ENCODE results near the gene PRR7. TPM values are rescaled to one million over a fixed set of nuclear protein-coding genes. Genes with fewer than 3 reads are reported as not detected.
A peak's percentile ranks its signal among the peaks of the same experiment; 100 is the strongest.

Gene PRR7
- total RNA-seq, 2 donors from 2014 or later: 8.2 to 13.6 TPM

DNA sequence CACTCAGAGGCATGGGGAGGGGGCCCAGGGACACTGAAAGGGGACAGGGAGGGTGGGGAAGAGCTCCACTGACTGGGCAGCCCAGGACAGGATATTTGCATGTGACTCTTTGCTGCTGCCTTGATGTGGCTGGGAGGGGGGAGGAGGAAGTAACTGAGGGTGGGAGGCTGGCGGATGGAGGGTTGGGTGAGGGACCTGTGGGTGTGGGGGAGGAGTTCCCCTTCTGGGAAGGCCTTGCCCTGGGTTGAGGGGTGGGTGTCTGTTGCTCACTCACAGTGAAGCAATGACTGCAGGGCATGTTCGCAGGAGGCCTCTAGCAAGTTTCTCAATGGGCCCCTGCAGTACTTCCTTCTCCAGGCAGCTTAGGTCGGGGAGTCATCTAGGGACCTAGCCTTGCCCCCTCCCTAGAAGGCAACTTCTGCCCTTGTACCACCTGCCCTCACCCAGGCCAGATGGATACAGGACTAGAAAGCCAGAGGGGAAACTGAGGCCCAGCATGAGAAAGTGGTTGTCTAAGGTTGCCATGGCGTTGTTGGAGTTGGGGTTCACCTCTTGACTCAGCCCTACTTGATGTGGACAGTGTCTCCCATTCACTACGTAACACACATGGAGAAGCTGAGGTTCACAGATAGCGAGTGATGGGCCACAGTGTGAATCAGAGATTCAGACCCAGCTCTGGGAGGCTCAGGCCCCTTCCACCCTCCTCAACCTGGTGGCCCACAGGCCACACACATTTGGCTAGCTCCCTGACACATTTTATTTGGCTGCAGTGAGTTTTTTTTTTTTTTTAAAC, 17.2 kb upstream of the PRR7 start:
- H3K36me3 Mint-ChIP-seq (ENCODE audit: low read depth): peaks cover 82% of the 10 kb centered on the region
- peak overlapping the region; percentile 97 for H3K4me3 Mint-ChIP-seq
- no peaks in the 10 kb centered on the region for H3K9me3 Mint-ChIP-seq
- peak; percentile 45 for ATAC-seq (replicated peaks)
- H3K27me3 Mint-ChIP-seq: no peaks in the 10 kb centered on the region
- H3K4me1 Mint-ChIP-seq: peaks cover 32% of the 10 kb centered on the region
- peak overlapping the region; percentile 75 for H3K27ac Mint-ChIP-seq

- no peak for ATAC-seq (replicated peaks)
- no peaks in the 10 kb centered on the region for H3K27me3 Mint-ChIP-seq
- peaks cover 91% of the 10 kb centered on the region for H3K36me3 Mint-ChIP-seq (ENCODE audit: low read depth)
- H3K9me3 Mint-ChIP-seq: no peaks in the 10 kb centered on the region
- H3K27ac Mint-ChIP-seq: peak overlapping the region; percentile 75
- H3K4me3 Mint-ChIP-seq: peak overlapping the region; percentile 97
- H3K4me1 Mint-ChIP-seq: peaks cover 29% of the 10 kb centered on the region
These were observed 16.3 kb upstream of the PRR7 start for GRCh38 chr5:177430140-177430951.

GRCh38 chr5:177430972-177431316, 15.7 kb upstream of the PRR7 start:
- Mint-ChIP-seq H3K36me3 (ENCODE audit: low read depth) (peaks cover 96% of the 10 kb centered on the region), H3K9me3 (no peaks in the 10 kb centered on the region), H3K27ac (peak overlapping the region; percentile 75), H3K27me3 (no peaks in the 10 kb centered on the region), H3K4me3 (peak overlapping the region; percentile 97), H3K4me1 (peaks cover 25% of the 10 kb centered on the region)
- no peak for ATAC-seq (replicated peaks)

- no peaks in the 10 kb centered on the region for H3K27me3 Mint-ChIP-seq
- H3K27ac Mint-ChIP-seq: peak overlapping the region; percentile 75
- peak; percentile 18 for ATAC-seq (replicated peaks)
- H3K9me3 Mint-ChIP-seq: no peaks in the 10 kb centered on the region
- H3K4me1 Mint-ChIP-seq: peaks cover 25% of the 10 kb centered on the region
- H3K4me3 Mint-ChIP-seq: peak overlapping the region; percentile 97
- H3K36me3 Mint-ChIP-seq (ENCODE audit: low read depth): peaks cover 96% of the 10 kb centered on the region
These were observed 15.1 kb upstream of the PRR7 start for GRCh38 chr5:177431317-177432142.

GRCh38 chr5:177432143-177432838, 14.3 kb upstream of the PRR7 start:
- Mint-ChIP-seq H3K27ac (peak overlapping the region; percentile 75), H3K36me3 (ENCODE audit: low read depth) (peaks cover 99% of the 10 kb centered on the region), H3K4me3 (peak overlapping the region; percentile 97), H3K9me3 (no peaks in the 10 kb centered on the region), H3K27me3 (no peaks in the 10 kb centered on the region), H3K4me1 (peaks cover 25% of the 10 kb centered on the region)
- ATAC-seq (replicated peaks): peak; percentile 7

- Mint-ChIP-seq H3K27me3 (no peaks in the 10 kb centered on the region), H3K9me3 (no peaks in the 10 kb centered on the region), H3K36me3 (ENCODE audit: low read depth) (peaks cover 99% of the 10 kb centered on the region), H3K27ac (peak overlapping the region; percentile 66), H3K4me3 (peak overlapping the region; percentile 97), H3K4me1 (peaks cover 25% of the 10 kb centered on the region)
- no peak for ATAC-seq (replicated peaks)
These were observed 13.6 kb upstream of the PRR7 start for GRCh38 chr5:177432839-177433657.

GRCh38 chr5:177433658-177434217, 12.9 kb upstream of the PRR7 start:
- Mint-ChIP-seq H3K36me3 (ENCODE audit: low read depth) (peaks cover 99% of the 10 kb centered on the region), H3K27ac (peak overlapping the region; percentile 82), H3K4me3 (peak overlapping the region; percentile 97), H3K4me1 (peaks cover 25% of the 10 kb centered on the region), H3K9me3 (no peaks in the 10 kb centered on the region), H3K27me3 (no peaks in the 10 kb centered on the region)
- no peak for ATAC-seq (replicated peaks)

DNA sequence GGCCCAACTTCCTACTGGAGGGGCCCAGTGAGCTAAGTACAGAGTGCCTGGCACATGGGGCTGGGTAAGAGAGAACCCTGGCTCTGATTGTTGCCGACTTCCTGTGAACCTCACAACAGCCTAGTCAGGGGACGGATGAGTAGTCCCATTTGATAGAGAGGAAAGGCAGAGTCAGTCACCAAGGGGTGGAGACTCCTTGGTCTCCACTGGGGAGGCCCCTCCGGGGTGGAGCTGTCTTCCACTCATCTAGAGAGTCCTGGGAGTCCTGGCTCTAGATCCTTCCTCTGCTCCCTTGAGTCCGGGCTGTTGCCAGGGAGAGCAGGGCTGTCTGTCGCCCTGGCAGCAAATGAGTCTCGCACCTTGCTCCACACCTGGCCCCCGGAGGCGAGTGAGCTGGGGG, 12.2 kb upstream of the PRR7 start:
- Mint-ChIP-seq H3K4me1 (peaks cover 21% of the 10 kb centered on the region), H3K27me3 (no peaks in the 10 kb centered on the region), H3K4me3 (peak overlapping the region; percentile 97), H3K27ac (peak overlapping the region; percentile 82), H3K9me3 (no peaks in the 10 kb centered on the region), H3K36me3 (ENCODE audit: low read depth) (peaks cover 99% of the 10 kb centered on the region)
- ATAC-seq (replicated peaks): peak; percentile 82

GRCh38 chr5:177434942-177435738, 11.5 kb upstream of the PRR7 start:
- no peak for ATAC-seq (replicated peaks)
- Mint-ChIP-seq H3K36me3 (ENCODE audit: low read depth) (peaks cover 99% of the 10 kb centered on the region), H3K27ac (no peak overlapping the region), H3K27me3 (no peaks in the 10 kb centered on the region), H3K4me3 (peak overlapping the region; percentile 97), H3K9me3 (no peaks in the 10 kb centered on the region), H3K4me1 (peaks cover 24% of the 10 kb centered on the region)

DNA sequence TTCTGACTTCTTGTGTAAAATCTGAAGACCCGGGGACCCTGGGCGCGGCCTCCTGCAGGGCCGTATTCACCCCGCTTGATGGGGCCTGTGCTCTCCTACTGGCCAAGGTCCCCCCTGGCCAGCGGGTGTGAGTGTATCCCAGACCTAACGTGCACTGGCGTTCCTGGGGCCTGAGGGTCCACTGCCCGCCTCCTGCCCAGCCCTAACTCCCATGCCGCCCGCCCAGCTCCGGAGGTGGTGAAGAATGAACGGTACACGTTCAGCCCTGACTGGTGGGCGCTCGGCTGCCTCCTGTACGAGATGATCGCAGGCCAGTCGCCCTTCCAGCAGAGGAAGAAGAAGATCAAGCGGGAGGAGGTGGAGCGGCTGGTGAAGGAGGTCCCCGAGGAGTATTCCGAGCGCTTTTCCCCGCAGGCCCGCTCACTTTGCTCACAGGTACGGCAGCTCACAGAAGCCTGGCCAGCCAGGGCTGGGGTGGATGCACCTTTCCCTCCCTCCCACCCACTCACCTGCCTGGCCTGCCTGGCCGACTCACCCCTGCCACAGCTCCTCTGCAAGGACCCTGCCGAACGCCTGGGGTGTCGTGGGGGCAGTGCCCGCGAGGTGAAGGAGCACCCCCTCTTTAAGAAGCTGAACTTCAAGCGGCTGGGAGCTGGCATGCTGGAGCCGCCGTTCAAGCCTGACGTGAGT, 10.6 kb upstream of the PRR7 start:
- Mint-ChIP-seq H3K27ac (no peak overlapping the region), H3K27me3 (no peaks in the 10 kb centered on the region), H3K4me3 (peak overlapping the region; percentile 97), H3K36me3 (ENCODE audit: low read depth) (peaks cover 97% of the 10 kb centered on the region), H3K4me1 (peaks cover 18% of the 10 kb centered on the region), H3K9me3 (no peaks in the 10 kb centered on the region)
- no peak for ATAC-seq (replicated peaks)

GRCh38 chr5:177437623-177438022, 9.0 kb upstream of the PRR7 start:
- peak overlapping the region; percentile 41 for H3K27ac Mint-ChIP-seq
- peaks cover 15% of the 10 kb centered on the region for H3K4me1 Mint-ChIP-seq
- H3K36me3 Mint-ChIP-seq (ENCODE audit: low read depth): peaks cover 97% of the 10 kb centered on the region
- no peaks in the 10 kb centered on the region for H3K9me3 Mint-ChIP-seq
- no peak overlapping the region for H3K4me3 Mint-ChIP-seq
- no peaks in the 10 kb centered on the region for H3K27me3 Mint-ChIP-seq
- no peak for ATAC-seq (replicated peaks)

GRCh38 chr5:177438468-177438867, 8.1 kb upstream of the PRR7 start:
- ATAC-seq (replicated peaks): no peak
- no peaks in the 10 kb centered on the region for H3K9me3 Mint-ChIP-seq
- H3K36me3 Mint-ChIP-seq (ENCODE audit: low read depth): peaks cover 97% of the 10 kb centered on the region
- H3K4me3 Mint-ChIP-seq: no peak overlapping the region
- H3K4me1 Mint-ChIP-seq: peaks cover 16% of the 10 kb centered on the region
- H3K27ac Mint-ChIP-seq: peak overlapping the region; percentile 41
- H3K27me3 Mint-ChIP-seq: no peaks in the 10 kb centered on the region
